GM18505 (cell line): ENCODE data around the gene ABI3BP.

Experiments
- ATAC-seq: cut with Tn5 transposase; IDR thresholded peaks from one replicate; pipeline ENCODE4 v1.9.1; 2021; ENCODE audit not compliant: unreplicated experiment
- POLR2A ChIP-seq: IDR thresholded peaks from 4 replicates; pipeline ENCODE4 v1.6.1; 2011; ENCODE audit warnings: borderline replicate concordance; ENCODE audit not compliant: insufficient read depth, insufficient read length; ENCODE audit errors: extremely low read depth

The ABI3BP gene

GRCh38 chr3:100775669-100776068 lies 217.6 kb downstream of the ABI3BP start:
- TF ChIP-seq POLR2A, result no peak
- ATAC-seq, result no peak

GRCh38 chr3:100775226-100775625 lies 218.0 kb downstream of the ABI3BP start:
- TF ChIP-seq POLR2A, result no peak
- no peak for ATAC-seq

- no peak for TF ChIP-seq POLR2A
- ATAC-seq, result no peak
Observed at GRCh38 chr3:100769693-100770092, 223.5 kb downstream of the ABI3BP start.

- no peak for ATAC-seq
- TF ChIP-seq POLR2A, result no peak
Observed at GRCh38 chr3:100766069-100766468, 227.2 kb downstream of the ABI3BP start.

- no peak for TF ChIP-seq POLR2A
- ATAC-seq, result no peak
Observed at GRCh38 chr3:100765437-100765975, 227.7 kb downstream of the ABI3BP start.

GRCh38 chr3:100761951-100762350 lies 231.3 kb downstream of the ABI3BP start:
- no peak for TF ChIP-seq POLR2A
- no peak for ATAC-seq

- peak; percentile 72 for ATAC-seq
- no peak for TF ChIP-seq POLR2A
Observed at GRCh38 chr3:100761211-100761942, 231.8 kb downstream of the ABI3BP start.

- no peak for ATAC-seq
- no peak for TF ChIP-seq POLR2A
Observed at GRCh38 chr3:100760377-100760776, 232.8 kb downstream of the ABI3BP start.

GRCh38 chr3:100759950-100760349 lies 233.3 kb downstream of the ABI3BP start:
- no peak for TF ChIP-seq POLR2A
- ATAC-seq, result no peak

- no peak for TF ChIP-seq POLR2A
- ATAC-seq, result no peak
Observed at GRCh38 chr3:100759159-100759558, 234.1 kb downstream of the ABI3BP start.

- no peak for ATAC-seq
- no peak for TF ChIP-seq POLR2A
Observed at GRCh38 chr3:100756441-100756840, 236.8 kb downstream of the ABI3BP start.

- no peak for ATAC-seq
- TF ChIP-seq POLR2A, result no peak
Observed at GRCh38 chr3:100754563-100755334, 238.5 kb downstream of the ABI3BP start.

- ATAC-seq, result no peak
- TF ChIP-seq POLR2A, result no peak
Observed at GRCh38 chr3:100753846-100754245, 239.4 kb downstream of the ABI3BP start.

- TF ChIP-seq POLR2A, result no peak
- no peak for ATAC-seq
Observed at GRCh38 chr3:100748967-100749366, 244.3 kb downstream of the ABI3BP start.
